Epithelial cell of proximal tubule (primary cell): ENCODE measurements around the gene ACP1. TPM values are rescaled to one million over a fixed set of nuclear protein-coding genes. Genes with fewer than 3 reads are reported as not detected.

Experiments used
- DNase-seq: peaks from one replicate; pipeline ENCODE4 v3.0.0-alpha.2; 2011; ENCODE audit warnings: low read depth
- H3K4me3 ChIP-seq: 2 replicates; pipeline ENCODE4 v1.5.1; 2011; ENCODE audit warnings: low read depth, mild to moderate bottlenecking, low read length
- total RNA-seq: library from RNA; depleted of rRNA; stranded (reverse); fragments of >200 nt; gene quantifications from 2 replicates; pipeline ENCODE4 v1.2.3, GENCODE V29; 2015
- TF ChIP-seq, protein P1 (sequence below): conservative IDR thresholded peaks from 2 replicates; pipeline ENCODE4 v1.5.1; 2012; ENCODE audit warnings: low read depth, mild to moderate bottlenecking, low read length

The ACP1 gene
- total RNA-seq, 1 donor from 2014 or later, result 111 TPM

- no peak overlapping the region for H3K4me3 ChIP-seq
- TF ChIP-seq, protein P1, sequence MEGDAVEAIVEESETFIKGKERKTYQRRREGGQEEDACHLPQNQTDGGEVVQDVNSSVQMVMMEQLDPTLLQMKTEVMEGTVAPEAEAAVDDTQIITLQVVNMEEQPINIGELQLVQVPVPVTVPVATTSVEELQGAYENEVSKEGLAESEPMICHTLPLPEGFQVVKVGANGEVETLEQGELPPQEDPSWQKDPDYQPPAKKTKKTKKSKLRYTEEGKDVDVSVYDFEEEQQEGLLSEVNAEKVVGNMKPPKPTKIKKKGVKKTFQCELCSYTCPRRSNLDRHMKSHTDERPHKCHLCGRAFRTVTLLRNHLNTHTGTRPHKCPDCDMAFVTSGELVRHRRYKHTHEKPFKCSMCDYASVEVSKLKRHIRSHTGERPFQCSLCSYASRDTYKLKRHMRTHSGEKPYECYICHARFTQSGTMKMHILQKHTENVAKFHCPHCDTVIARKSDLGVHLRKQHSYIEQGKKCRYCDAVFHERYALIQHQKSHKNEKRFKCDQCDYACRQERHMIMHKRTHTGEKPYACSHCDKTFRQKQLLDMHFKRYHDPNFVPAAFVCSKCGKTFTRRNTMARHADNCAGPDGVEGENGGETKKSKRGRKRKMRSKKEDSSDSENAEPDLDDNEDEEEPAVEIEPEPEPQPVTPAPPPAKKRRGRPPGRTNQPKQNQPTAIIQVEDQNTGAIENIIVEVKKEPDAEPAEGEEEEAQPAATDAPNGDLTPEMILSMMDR, result no peak
- no peak for DNase-seq
Measured at GRCh38 chr2:231521-232185, 33.1 kb upstream of the ACP1 start.

DNA sequence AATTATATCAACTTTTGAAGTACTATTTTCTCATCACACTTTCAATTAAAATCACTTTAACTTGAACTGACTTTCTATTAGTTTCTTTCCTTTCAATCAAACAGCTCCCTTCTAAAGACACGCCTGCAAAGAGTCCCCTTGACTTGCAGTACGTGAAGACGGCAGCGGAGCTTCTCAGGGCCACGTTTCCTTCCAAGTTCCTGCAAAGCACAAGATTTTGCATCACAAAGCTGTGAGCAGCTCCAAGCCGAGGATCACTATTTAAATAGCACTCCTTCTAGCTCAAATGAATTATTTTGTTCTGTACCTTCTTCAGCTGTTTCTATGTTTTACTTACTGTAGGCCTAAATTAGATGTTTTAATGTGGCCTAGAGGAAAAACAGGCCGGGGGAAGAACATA, 31.7 kb upstream of the ACP1 start:
- DNase-seq, result no peak
- no peak overlapping the region for H3K4me3 ChIP-seq
- TF ChIP-seq, protein P1, result no peak

DNA sequence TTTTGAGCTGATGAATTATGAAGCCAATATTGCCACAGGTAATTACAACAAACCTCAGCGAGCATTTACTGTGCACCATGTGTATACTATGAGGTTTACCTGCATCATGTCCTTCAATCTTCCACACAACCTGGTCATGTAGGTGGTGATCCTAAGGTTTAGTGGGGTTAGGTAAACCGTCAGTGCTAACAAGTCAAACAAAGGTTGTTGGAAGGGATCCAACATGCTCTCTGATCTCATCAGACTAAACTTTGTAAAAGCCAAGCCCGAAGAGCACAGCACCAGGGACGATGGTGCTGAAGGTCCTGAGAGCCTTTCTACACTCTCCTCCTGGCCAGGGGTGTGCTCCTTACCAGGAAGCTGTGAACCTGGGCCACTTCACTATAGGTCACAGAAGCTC, 30.3 kb upstream of the ACP1 start:
- TF ChIP-seq, protein P1, result no peak
- H3K4me3 ChIP-seq, result no peak overlapping the region

DNA sequence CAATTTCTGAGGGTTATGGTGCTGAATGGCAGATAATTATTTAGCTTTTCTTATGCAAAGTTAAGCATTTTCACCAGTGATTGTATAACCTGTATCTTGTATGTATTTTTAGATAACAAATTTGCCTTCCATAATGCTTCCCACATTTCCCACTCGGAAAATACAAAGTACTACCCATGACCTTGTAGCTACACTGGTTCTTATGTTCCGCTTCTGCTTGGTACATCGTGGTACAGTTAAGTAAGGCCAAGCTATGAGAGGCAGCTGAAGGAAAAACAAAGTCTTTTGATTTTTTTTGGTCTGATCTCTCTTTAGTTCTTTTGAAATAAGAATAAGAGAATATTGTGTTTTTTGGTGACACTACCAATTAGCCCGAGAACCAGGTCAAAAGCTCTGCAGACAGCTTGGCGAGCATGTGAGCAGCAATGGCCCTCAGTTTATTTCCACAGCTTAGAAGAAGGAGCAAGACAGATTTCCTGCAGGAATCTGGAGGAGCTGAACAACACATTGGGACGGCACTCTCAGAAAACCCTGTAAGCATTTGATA, 27.7 kb upstream of the ACP1 start:
- no peak for DNase-seq

More for the DNA sequence above, 30.3 kb upstream of the ACP1 start:
- no peak for DNase-seq

DNA sequence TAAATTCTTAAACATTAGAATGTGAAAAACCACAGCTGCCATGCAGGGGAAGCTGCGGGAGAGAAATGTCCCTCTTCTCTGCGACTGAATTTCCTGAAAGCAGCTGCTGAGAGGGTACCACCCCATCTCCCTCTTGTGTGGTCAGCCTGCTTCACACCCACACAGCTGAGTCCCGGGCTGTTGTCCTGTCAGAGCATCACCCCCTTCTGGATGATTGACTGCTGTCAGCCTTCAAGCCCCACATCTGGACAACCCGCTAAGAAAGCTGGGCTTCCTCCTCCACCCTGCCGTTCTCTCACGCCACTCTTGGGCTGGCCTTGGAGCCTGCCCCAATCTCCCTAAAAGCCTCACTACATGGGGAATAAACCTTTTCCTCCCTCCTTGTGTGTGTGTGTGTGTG, 26.9 kb upstream of the ACP1 start:
- DNase-seq, result no peak
- H3K4me3 ChIP-seq, result no peak overlapping the region
- TF ChIP-seq, protein P1, result no peak

More for the DNA sequence above, 27.7 kb upstream of the ACP1 start:
- H3K4me3 ChIP-seq, result no peak overlapping the region
- TF ChIP-seq, protein P1, result no peak

DNA sequence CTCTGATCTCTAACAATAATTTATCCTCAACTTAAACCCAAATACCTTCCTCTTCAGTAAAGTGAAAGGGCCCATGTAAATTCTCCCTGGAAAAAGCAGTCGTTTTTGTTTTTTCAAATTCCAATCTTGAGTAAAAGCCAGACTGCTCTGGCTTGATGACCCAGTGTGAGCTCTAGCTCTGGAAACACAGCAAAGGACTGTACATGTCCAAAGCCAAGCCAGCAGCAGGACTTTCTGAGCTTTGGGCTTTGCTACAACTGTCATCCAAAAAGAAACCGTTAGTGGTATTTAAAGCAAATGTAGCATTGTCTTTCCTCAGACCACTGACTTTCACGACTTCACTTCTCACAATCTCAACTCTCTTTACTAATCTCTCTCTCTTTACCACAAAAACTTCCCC, 26.3 kb upstream of the ACP1 start:
- TF ChIP-seq, protein P1, result no peak
- no peak overlapping the region for H3K4me3 ChIP-seq
- no peak for DNase-seq

- H3K4me3 ChIP-seq, result no peak overlapping the region
- TF ChIP-seq, protein P1, result no peak
- no peak for DNase-seq
Measured at GRCh38 chr2:238869-239268, 25.9 kb upstream of the ACP1 start.
